HG03432 (cell line): ENCODE results near the gene TSPY3.
"Not testable (repeated sequence)": the region's sequence is repeated elsewhere in the genome, so short reads cannot be mapped to it uniquely, and the experiment has no call there.

Experiments used
- ATAC-seq: cut with Tn5 transposase; IDR thresholded peaks from one replicate; pipeline ENCODE4 v1.9.1; 2021; ENCODE audit warnings: mild to moderate bottlenecking, moderate library complexity; ENCODE audit not compliant: unreplicated experiment

TSPY3 gene, protein sequence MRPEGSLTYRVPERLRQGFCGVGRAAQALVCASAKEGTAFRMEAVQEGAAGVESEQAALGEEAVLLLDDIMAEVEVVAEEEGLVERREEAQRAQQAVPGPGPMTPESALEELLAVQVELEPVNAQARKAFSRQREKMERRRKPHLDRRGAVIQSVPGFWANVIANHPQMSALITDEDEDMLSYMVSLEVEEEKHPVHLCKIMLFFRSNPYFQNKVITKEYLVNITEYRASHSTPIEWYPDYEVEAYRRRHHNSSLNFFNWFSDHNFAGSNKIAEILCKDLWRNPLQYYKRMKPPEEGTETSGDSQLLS

DNA sequence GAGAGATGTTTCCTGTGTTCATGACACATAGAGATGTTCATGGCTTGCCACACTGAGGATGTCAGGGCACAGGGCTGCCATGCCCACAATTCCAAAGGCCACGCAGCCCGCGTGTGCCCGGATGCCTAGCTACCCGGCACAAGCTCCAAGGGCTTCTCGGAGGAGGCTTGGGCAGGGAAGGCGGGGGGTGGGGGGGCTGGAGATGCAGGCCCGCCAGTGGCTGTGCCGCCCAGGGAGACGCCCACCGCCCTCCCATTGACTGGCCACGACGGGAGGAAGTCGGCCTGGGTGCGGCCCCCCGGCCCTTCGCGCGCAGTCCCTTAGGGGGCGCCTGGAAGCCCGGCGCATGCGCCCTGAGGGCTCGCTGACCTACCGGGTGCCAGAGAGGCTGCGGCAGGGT, at the start of gene TSPY3:
TSS of gene TSPY3 (plus strand) at position 301 of the 400 bp plus-strand sequence. CDS start at position 347, 46 bp downstream.
- not testable (repeated sequence) for ATAC-seq

DNA sequence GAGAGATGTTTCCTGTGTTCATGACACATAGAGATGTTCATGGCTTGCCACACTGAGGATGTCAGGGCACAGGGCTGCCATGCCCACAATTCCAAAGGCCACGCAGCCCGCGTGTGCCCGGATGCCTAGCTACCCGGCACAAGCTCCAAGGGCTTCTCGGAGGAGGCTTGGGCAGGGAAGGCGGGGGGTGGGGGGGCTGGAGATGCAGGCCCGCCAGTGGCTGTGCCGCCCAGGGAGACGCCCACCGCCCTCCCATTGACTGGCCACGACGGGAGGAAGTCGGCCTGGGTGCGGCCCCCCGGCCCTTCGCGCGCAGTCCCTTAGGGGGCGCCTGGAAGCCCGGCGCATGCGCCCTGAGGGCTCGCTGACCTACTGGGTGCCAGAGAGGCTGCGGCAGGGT, 40.7 kb upstream of the TSPY3 start, which contains the start of gene TSPY8:
TSS of gene TSPY8 (plus strand) at position 301 of the 400 bp plus-strand sequence. CDS start at position 347, 46 bp downstream.
- ATAC-seq = not testable (repeated sequence)

DNA sequence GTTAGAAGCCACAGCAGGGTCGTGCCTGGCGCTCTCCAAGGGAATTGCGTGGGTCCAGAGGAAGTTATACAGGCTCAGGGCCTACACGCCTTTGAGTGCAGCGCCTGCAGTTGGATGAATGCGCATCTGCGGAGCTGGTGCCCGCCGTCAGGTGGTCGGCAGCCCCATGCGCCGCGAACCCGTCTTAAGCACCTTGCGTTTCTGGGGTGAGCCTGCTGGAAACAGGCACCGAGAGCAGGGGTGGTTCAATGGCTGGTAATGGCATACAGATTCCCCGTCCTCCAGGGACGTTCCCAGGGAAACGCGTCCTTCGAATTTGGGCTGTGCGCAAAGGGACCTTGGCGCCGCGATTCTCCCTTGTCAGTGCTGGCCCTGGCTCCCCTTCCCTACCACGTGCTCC, 1.7 kb upstream of the TSPY3 start:
- ATAC-seq = not testable (repeated sequence)
